Measurements from ENCODE around the gene BAAT.

BAAT gene

GRCh38 chr9:101359679-101360078, 25.1 kb downstream of the BAAT start:
- no peak for ATAC-seq

DNA sequence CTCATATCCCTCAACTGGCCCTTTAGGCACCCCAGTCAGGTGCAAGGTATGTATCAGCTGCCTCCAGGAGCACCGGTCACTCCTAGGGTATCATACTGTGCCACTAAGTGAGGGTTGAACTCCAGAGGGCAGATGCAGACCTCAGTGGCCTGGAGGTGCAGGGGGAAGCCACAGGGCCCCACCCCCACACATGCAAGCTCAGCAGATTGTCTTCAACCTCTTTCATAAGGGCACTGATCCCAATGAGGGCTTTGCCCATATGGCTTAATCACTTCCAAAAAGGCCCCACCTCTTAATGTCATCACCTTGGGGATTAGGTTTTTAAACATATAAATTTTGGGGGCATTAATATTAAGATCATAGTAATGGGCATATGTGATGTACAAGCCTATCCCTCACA, 28.2 kb downstream of the BAAT start:
- ATAC-seq, result no peak

More at GRCh38 chr9:101359679-101360078, 25.1 kb downstream of the BAAT start:
- no peak for TF ChIP-seq ESRRG (CRISPR knock-in tag; IDR thresholded peaks at IDR 0.05)
- TF ChIP-seq CSDC2 (CRISPR knock-in tag; IDR thresholded peaks at IDR 0.05), result no peak
- TF ChIP-seq BACH2 (CRISPR knock-in tag; IDR thresholded peaks at IDR 0.05; ENCODE audit: borderline replicate concordance), result no peak
- TF ChIP-seq RARB (CRISPR knock-in tag; IDR thresholded peaks at IDR 0.05), result no peak
- no peak for TF ChIP-seq TOX (CRISPR knock-in tag; IDR thresholded peaks at IDR 0.05; ENCODE audit: borderline replicate concordance)
- TF ChIP-seq SNAI2 (CRISPR knock-in tag; IDR thresholded peaks at IDR 0.05), result no peak

DNA sequence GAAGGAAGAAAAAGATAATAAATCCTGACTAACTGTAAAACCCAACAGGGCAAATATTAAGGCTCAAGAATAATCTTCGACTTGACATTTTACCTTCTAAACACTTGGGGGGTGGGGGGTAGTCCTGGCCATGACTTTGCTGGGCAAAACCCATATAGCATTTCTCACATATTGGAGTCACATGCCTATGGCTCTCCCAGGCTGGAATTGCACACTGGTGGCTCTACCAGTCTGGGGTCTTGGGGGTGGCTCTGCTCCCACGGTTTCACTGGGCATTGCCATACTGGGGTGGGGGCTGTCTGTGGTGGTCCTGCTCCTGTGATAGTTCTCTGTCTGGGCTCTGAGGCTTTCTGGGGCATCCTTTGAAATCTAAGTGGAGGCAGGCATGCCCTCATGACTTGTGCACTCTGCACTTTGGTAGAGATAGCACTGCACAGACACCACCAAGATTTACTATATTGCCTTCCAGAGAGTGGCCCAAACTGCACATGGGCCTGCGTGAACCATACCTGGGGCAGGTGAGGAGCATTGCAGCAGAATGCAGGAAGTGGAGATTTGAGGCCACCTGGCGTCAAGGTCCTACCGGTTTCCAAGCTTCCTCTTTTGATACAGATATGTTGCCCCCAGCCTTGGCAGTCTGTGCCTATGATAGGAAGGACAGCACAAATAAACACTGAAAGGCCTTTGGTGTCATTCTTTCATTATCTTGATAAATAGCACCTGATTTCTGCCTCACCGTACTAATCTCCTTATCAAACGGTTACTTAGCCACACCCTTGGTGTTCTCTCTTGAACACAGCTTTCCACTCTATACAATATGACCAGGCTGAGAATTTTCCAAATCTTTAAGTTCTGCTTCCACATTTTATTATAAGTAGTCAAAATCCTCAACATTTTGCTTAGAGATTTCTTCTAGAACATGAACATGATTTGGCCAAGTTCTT, 29.8 kb downstream of the BAAT start:
- no peak for ATAC-seq
- no peak for TF ChIP-seq ZNF70 (CRISPR knock-in tag; IDR thresholded peaks at IDR 0.05)
- TF ChIP-seq CREB5 (CRISPR knock-in tag; IDR thresholded peaks at IDR 0.05; ENCODE audit: low read depth), result no peak
- TF ChIP-seq CSDC2 (CRISPR knock-in tag; IDR thresholded peaks at IDR 0.05), result no peak
- TF ChIP-seq ZFP30 (CRISPR knock-in tag; IDR thresholded peaks at IDR 0.05), result no peak
- TF ChIP-seq TSHZ2 (CRISPR knock-in tag; IDR thresholded peaks at IDR 0.05), result no peak
- TF ChIP-seq, protein P1, sequence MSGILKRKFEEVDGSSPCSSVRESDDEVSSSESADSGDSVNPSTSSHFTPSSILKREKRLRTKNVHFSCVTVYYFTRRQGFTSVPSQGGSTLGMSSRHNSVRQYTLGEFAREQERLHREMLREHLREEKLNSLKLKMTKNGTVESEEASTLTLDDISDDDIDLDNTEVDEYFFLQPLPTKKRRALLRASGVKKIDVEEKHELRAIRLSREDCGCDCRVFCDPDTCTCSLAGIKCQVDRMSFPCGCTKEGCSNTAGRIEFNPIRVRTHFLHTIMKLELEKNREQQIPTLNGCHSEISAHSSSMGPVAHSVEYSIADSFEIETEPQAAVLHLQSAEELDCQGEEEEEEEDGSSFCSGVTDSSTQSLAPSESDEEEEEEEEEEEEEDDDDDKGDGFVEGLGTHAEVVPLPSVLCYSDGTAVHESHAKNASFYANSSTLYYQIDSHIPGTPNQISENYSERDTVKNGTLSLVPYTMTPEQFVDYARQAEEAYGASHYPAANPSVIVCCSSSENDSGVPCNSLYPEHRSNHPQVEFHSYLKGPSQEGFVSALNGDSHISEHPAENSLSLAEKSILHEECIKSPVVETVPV (CRISPR knock-in tag; IDR thresholded peaks at IDR 0.05), result no peak
- TF ChIP-seq GLIS3 (CRISPR knock-in tag; IDR thresholded peaks at IDR 0.05), result no peak
- TF ChIP-seq TOX (CRISPR knock-in tag; IDR thresholded peaks at IDR 0.05; ENCODE audit: borderline replicate concordance), result no peak
- TF ChIP-seq ZNF8 (CRISPR knock-in tag; IDR thresholded peaks at IDR 0.05), result no peak
- TF ChIP-seq TCF4 (CRISPR knock-in tag; IDR thresholded peaks at IDR 0.05; ENCODE audit: borderline replicate concordance), result no peak
- TF ChIP-seq ZNF565 (CRISPR knock-in tag; conservative IDR thresholded peaks at IDR 0.05; ENCODE audit: low read depth), result no peak
- no peak for TF ChIP-seq RARB (CRISPR knock-in tag; IDR thresholded peaks at IDR 0.05)
- no peak for TF ChIP-seq OSR1 (CRISPR knock-in tag; IDR thresholded peaks at IDR 0.05)
- TF ChIP-seq PPARA (CRISPR knock-in tag; IDR thresholded peaks at IDR 0.05; ENCODE audit: borderline replicate concordance), result no peak
- TF ChIP-seq ISL1 (CRISPR knock-in tag; IDR thresholded peaks at IDR 0.05), result no peak
- TF ChIP-seq ARNTL (CRISPR knock-in tag; IDR thresholded peaks at IDR 0.05; ENCODE audit: borderline replicate concordance, low read depth), result no peak

More for the DNA sequence above, 28.2 kb downstream of the BAAT start:
- TF ChIP-seq ZFP3 (CRISPR knock-in tag; IDR thresholded peaks at IDR 0.05), result no peak
- no peak for TF ChIP-seq ISL1 (CRISPR knock-in tag; IDR thresholded peaks at IDR 0.05)
- no peak for TF ChIP-seq GLIS3 (CRISPR knock-in tag; IDR thresholded peaks at IDR 0.05)
- no peak for TF ChIP-seq ARNTL (CRISPR knock-in tag; IDR thresholded peaks at IDR 0.05; ENCODE audit: borderline replicate concordance, low read depth)
- TF ChIP-seq PPARA (CRISPR knock-in tag; IDR thresholded peaks at IDR 0.05; ENCODE audit: borderline replicate concordance), result no peak
- TF ChIP-seq POU6F1 (CRISPR knock-in tag; IDR thresholded peaks at IDR 0.05; ENCODE audit: borderline replicate concordance, low read depth), result no peak
